Esophagus squamous epithelium (tissue), 4 donors: Measurements from ENCODE around the gene DHODH.

ENCODE experiments used
- CTCF ChIP-seq, 6 experiments: fragments of 450-650 bp in 4 of 6; fragments of 200-600 bp in 2 of 6; sonication (generic) in 2 of 6; IDR thresholded peaks; one replicate each; pipeline ENCODE4 v1.5.1; 2016 to 2019; ENCODE audit warnings: antibody characterized with exemption in 6 of 6, mild to moderate bottlenecking in 4 of 6, moderate library complexity in 4 of 6
- POLR2A ChIP-seq, 4 donors: fragments of 450-650 bp; IDR thresholded peaks; one replicate each; pipeline ENCODE4 v1.6.1; 2017; ENCODE audit warnings: antibody characterized with exemption in 4 of 4, mild to moderate bottlenecking in 4 of 4, moderate library complexity in 3 of 4

DNA sequence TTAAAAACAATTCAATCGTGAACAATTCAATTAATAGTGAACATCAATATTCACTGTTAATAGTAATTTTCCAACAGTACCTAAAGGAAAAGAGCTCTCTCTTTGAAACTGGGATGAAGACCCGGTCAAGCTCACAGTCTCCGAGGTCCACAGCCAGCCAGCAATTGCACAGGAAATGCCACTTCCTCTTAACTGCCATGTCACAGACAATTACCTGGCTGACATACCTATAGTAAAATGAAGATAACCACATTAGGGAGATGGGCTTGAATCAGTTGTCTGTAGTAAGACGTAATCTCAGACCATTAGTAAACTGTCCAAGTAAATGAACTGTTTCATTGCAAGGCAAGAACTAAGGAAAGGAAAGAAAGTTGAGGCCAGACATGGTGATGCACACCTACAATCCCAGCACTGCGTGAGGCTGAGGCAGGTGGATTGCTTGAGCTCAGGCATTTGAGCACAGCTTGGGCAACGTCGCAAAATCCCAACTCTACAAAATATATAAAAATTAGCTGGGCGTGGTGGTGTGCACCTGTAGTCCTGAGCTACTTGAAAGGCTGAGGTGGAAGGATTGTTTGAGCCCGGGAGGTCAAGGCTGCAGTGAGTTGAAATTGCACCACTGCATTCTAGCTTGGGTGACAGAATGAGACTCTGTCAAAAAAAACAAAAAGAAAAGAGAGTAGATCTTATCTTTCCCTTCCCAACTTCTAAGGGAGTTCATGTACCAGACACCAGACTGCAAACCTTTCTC lies 45.2 kb upstream of the DHODH start:
- TF ChIP-seq CTCF (IDR thresholded peaks at IDR 0.05) (no peak), POLR2A (IDR thresholded peaks at IDR 0.05) (no peak)
